ENCODE measurements around the gene ZNF366.

ZNF366 gene

GRCh38 chr5:72511774-72512592, 4.8 kb upstream of the ZNF366 start:
- TF ChIP-seq, protein P1, sequence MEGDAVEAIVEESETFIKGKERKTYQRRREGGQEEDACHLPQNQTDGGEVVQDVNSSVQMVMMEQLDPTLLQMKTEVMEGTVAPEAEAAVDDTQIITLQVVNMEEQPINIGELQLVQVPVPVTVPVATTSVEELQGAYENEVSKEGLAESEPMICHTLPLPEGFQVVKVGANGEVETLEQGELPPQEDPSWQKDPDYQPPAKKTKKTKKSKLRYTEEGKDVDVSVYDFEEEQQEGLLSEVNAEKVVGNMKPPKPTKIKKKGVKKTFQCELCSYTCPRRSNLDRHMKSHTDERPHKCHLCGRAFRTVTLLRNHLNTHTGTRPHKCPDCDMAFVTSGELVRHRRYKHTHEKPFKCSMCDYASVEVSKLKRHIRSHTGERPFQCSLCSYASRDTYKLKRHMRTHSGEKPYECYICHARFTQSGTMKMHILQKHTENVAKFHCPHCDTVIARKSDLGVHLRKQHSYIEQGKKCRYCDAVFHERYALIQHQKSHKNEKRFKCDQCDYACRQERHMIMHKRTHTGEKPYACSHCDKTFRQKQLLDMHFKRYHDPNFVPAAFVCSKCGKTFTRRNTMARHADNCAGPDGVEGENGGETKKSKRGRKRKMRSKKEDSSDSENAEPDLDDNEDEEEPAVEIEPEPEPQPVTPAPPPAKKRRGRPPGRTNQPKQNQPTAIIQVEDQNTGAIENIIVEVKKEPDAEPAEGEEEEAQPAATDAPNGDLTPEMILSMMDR (IDR thresholded peaks at IDR 0.05; ENCODE audit: control insufficient read depth, extremely low read depth, insufficient read depth) = no peak
- no peak for DNase-seq (ENCODE audit: low read depth)
- H3K4me3 ChIP-seq (ENCODE audit: low read depth, low read length) = no peak overlapping the region

- no peak overlapping the region for H3K4me3 ChIP-seq (ENCODE audit: low read depth, low read length)
- TF ChIP-seq, protein P1 (IDR thresholded peaks at IDR 0.05; ENCODE audit: control insufficient read depth, extremely low read depth, insufficient read depth) = no peak
- DNase-seq (ENCODE audit: low read depth) = no peak
Observed at GRCh38 chr5:72511366-72511765, 4.2 kb upstream of the ZNF366 start.

GRCh38 chr5:72510610-72511181, 3.5 kb upstream of the ZNF366 start:
- TF ChIP-seq, protein P1 (IDR thresholded peaks at IDR 0.05; ENCODE audit: control insufficient read depth, extremely low read depth, insufficient read depth) = no peak
- DNase-seq (ENCODE audit: low read depth) = no peak
- no peak overlapping the region for H3K4me3 ChIP-seq (ENCODE audit: low read depth, low read length)

- no peak overlapping the region for H3K4me3 ChIP-seq (ENCODE audit: low read depth, low read length)
- no peak for DNase-seq (ENCODE audit: low read depth)
- TF ChIP-seq, protein P1 (IDR thresholded peaks at IDR 0.05; ENCODE audit: control insufficient read depth, extremely low read depth, insufficient read depth) = no peak
Observed at GRCh38 chr5:72509401-72509800, 2.2 kb upstream of the ZNF366 start.

DNA sequence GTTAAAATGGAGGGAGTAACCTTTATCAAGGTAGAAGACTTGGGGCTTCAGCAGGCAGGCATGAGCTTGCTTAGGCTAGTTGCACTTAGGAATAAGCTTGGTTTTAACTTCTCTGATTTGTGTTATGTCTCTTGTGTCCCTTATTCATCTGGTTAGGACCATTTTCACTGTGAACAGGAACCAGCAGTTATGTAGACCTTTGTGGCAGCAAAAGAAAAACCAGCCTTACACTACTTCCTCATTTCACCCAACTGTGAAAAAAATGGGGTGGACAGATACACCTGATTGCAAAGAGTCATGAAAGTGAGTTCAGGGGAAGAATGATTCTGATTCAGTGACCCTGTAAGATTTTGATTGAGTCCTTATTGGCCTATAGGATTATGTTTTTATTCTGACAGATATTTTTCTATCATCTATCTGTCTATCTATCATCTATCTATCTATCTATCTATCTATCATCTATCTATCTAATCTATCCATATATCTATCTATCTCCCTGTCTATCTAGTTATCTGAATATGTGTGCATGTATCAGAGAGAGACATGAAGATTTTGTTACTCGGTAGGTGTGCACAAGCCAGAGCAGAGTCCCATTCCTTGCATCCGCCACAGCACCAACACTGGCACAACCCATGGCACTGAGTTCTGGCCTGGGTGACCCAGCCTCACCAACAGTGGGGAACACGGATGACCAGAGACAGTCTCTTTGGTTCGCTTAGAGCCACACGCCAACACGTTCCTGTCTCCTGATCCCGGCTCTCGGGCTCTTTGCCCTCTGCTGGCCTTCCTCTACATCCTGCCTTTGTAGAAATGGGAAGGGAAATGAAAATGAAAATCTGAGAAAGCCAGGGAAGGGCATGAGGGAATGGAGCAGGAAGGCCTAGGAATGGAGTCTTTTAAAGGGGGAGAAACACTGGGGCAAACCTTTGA, 1.3 kb upstream of the ZNF366 start:
- DNase-seq (ENCODE audit: low read depth) = no peak
- H3K4me3 ChIP-seq (ENCODE audit: low read depth, low read length) = no peak overlapping the region
- TF ChIP-seq, protein P1 (IDR thresholded peaks at IDR 0.05; ENCODE audit: control insufficient read depth, extremely low read depth, insufficient read depth) = no peak

- TF ChIP-seq, protein P1 (IDR thresholded peaks at IDR 0.05; ENCODE audit: control insufficient read depth, extremely low read depth, insufficient read depth) = no peak
- H3K4me3 ChIP-seq (ENCODE audit: low read depth, low read length) = no peak overlapping the region
- no peak for DNase-seq (ENCODE audit: low read depth)
Observed at GRCh38 chr5:72507907-72508238, 663 bp upstream of the ZNF366 start.

All from LNCaP clone FGC (cell line).